ENCODE data around the gene LENG9. TPM values are rescaled to one million over a fixed set of nuclear protein-coding genes. Genes with fewer than 3 reads are reported as not detected.

Gene LENG9
- total RNA-seq, 1 experiment from 2014 or later: 14.7 TPM

- peaks cover 13% of the 10 kb centered on the region for H3K4me1 Mint-ChIP-seq (ENCODE audit: low read depth, unreplicated experiment)
- no TSS peak for BruUV-seq (replicated peaks)
- peaks cover 12% of the 10 kb centered on the region for H3K9me3 Mint-ChIP-seq (ENCODE audit: low read depth, unreplicated experiment)
- no peaks in the 10 kb centered on the region for H3K36me3 Mint-ChIP-seq (ENCODE audit: insufficient read depth, unreplicated experiment)
- no peak within 1 kb of the TSS for H3K4me3 Mint-ChIP-seq (ENCODE audit: low read depth, unreplicated experiment)
- CTCF ChIA-PET: interaction anchor here (0.5 to 1.1 kb wide), 2 partner anchors 23 to 589 kb away, joined by 3 read pairs; no protein-coding TSS in a partner anchor
- peaks cover 67% of the 10 kb centered on the region for H3K27me3 Mint-ChIP-seq (ENCODE audit: unreplicated experiment)
- intact Hi-C loops (cut with micrococcal nuclease; ENCODE audit: unreplicated experiment): no loop called here
- peak; percentile 69 for TF ChIP-seq CTCF (IDR thresholded peaks at IDR 0.05; ENCODE audit: unreplicated experiment)
- DNase-seq: no peak
- H3K27ac Mint-ChIP-seq (ENCODE audit: unreplicated experiment): no peak within 1 kb of the TSS
Observed at GRCh38 chr19:54415208-54415900, 48.2 kb downstream of the LENG9 start, which contains the start of gene TTYH1. Gene TTYH1, plus strand, starts transcription at chr19:54415464. Its CDS starts 89 bp downstream, at chr19:54415553.

DNA sequence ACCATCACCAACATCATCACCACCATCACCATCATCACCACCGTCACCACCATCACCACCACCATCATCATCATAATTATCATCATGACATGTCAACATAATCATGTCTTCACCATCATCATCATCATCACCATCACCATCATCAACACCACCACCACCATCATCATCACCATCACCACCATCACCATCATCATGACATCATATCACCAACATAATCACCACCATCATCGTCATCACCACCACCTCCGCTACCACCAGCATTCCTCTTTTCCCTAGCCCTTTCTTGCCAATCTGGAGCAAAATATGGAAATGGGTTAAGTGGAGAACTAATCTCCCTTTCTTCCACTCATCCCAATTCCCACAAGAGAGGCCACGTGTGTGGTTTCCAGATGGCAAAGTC, 49.4 kb downstream of the LENG9 start:
- no peak overlapping the region for H3K27ac Mint-ChIP-seq (ENCODE audit: unreplicated experiment)
- H3K4me1 Mint-ChIP-seq (ENCODE audit: low read depth, unreplicated experiment): peaks cover 13% of the 10 kb centered on the region
- TF ChIP-seq CTCF (IDR thresholded peaks at IDR 0.05; ENCODE audit: unreplicated experiment): no peak
- no peak overlapping the region for H3K4me3 Mint-ChIP-seq (ENCODE audit: low read depth, unreplicated experiment)
- intact Hi-C loops (cut with micrococcal nuclease; ENCODE audit: unreplicated experiment): no loop called here
- H3K36me3 Mint-ChIP-seq (ENCODE audit: insufficient read depth, unreplicated experiment): no peaks in the 10 kb centered on the region
- CTCF ChIA-PET: no interaction called here
- peaks cover 12% of the 10 kb centered on the region for H3K9me3 Mint-ChIP-seq (ENCODE audit: low read depth, unreplicated experiment)
- BruUV-seq (replicated peaks): no TSS peak
- H3K27me3 Mint-ChIP-seq (ENCODE audit: unreplicated experiment): peaks cover 78% of the 10 kb centered on the region
- DNase-seq: no peak

DNA sequence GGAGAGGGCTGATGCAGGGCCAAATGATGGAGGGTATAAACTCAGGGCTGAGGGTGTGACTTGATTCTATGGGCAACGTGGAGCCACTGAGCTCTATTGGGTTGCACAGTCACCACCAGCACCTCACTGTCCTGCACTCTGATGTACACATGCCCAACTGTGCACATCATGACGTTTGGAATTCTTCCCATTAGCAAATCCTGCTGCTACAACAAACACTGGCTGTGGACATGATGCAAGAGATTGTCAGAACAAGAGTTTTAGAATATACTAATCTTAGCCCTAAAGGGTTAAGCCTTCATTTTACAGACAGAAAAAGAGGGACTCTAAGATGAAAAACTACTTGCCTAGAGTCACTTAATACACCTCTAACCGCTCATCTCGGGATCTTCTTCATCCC, 50.7 kb downstream of the LENG9 start:
- no peak for TF ChIP-seq CTCF (IDR thresholded peaks at IDR 0.05; ENCODE audit: unreplicated experiment)
- no TSS peak for BruUV-seq (replicated peaks)
- no peaks in the 10 kb centered on the region for H3K36me3 Mint-ChIP-seq (ENCODE audit: insufficient read depth, unreplicated experiment)
- DNase-seq: no peak
- H3K4me3 Mint-ChIP-seq (ENCODE audit: low read depth, unreplicated experiment): no peak overlapping the region
- intact Hi-C loops (cut with micrococcal nuclease; ENCODE audit: unreplicated experiment): no loop called here
- CTCF ChIA-PET: no interaction called here
- peaks cover 74% of the 10 kb centered on the region for H3K27me3 Mint-ChIP-seq (ENCODE audit: unreplicated experiment)
- no peak overlapping the region for H3K27ac Mint-ChIP-seq (ENCODE audit: unreplicated experiment)
- H3K4me1 Mint-ChIP-seq (ENCODE audit: low read depth, unreplicated experiment): peaks cover 5% of the 10 kb centered on the region
- peaks cover 15% of the 10 kb centered on the region for H3K9me3 Mint-ChIP-seq (ENCODE audit: low read depth, unreplicated experiment)

Other genes with a start within 250 kb of the LENG9 start
- gene LILRB3, start 240.8 kb downstream of the LENG9 start, total RNA-seq (2022): not detected in 2 replicates
- not detected in 2 replicates for gene LILRA6, start 221.0 kb downstream of the LENG9 start, total RNA-seq (2022)
- gene LILRB5, start 206.5 kb downstream of the LENG9 start, total RNA-seq (2022): not detected in 2 replicates
- gene LILRB2, start 182.7 kb downstream of the LENG9 start, total RNA-seq (2022): not detected in 2 replicates
- gene LILRA5, start 150.6 kb downstream of the LENG9 start, total RNA-seq (2022): not detected in 2 replicates
- not detected in 2 replicates for gene LILRA4, start 124.6 kb downstream of the LENG9 start, total RNA-seq (2022)
- gene LAIR1, start 98.8 kb downstream of the LENG9 start, total RNA-seq (2022): 0.61 and 0.83 TPM in 2 replicates
- gene TTYH1, start 48.3 kb downstream of the LENG9 start, total RNA-seq (2022): 2.9 and 3.9 TPM in 2 replicates
- 256 and 267 TPM in 2 replicates for gene LENG8, start 14.6 kb downstream of the LENG9 start, total RNA-seq (2022)
- gene CDC42EP5, start 9.5 kb upstream of the LENG9 start, total RNA-seq (2022): 12.9 and 19.7 TPM in 2 replicates
- not detected in 2 replicates for gene LAIR2, start 39.1 kb upstream of the LENG9 start, total RNA-seq (2022)
- gene LILRA2, start 110.0 kb upstream of the LENG9 start, total RNA-seq (2022): not detected in 2 replicates
- gene LILRA1, start 129.9 kb upstream of the LENG9 start, total RNA-seq (2022): not detected in 2 replicates
- gene LILRB1, start 166.7 kb upstream of the LENG9 start, total RNA-seq (2022): not detected in 2 replicates
- not detected in 2 replicates for gene LILRB4, start 199.2 kb upstream of the LENG9 start, total RNA-seq (2022)

All from Calu3 (cell line).